Osteocyte (in vitro differentiated cells): Measurements from ENCODE around the gene XYLT1. TPM values are rescaled to one million over a fixed set of nuclear protein-coding genes. Genes with fewer than 3 reads are reported as not detected.

Experiments
- DNase-seq: peaks from one replicate; pipeline ENCODE4 v3.0.0; 2021; ENCODE audit warnings: mixed read lengths; ENCODE audit not compliant: unreplicated experiment; ENCODE audit errors: extremely low spot score
- H3K27ac Mint-ChIP-seq: one replicate; pipeline ENCODE4 v1.8.0; 2021; ENCODE audit warnings: mild to moderate bottlenecking, mixed read lengths; ENCODE audit not compliant: unreplicated experiment
- H3K27me3 Mint-ChIP-seq: one replicate; pipeline ENCODE4 v1.8.0; 2021; ENCODE audit warnings: mixed read lengths; ENCODE audit not compliant: unreplicated experiment
- H3K36me3 Mint-ChIP-seq: one replicate; pipeline ENCODE4 v1.8.0; 2021; ENCODE audit warnings: mixed read lengths; ENCODE audit not compliant: unreplicated experiment
- H3K4me1 Mint-ChIP-seq: one replicate; pipeline ENCODE4 v1.8.0; 2021; ENCODE audit warnings: mixed read lengths; ENCODE audit not compliant: unreplicated experiment
- H3K4me3 Mint-ChIP-seq: one replicate; pipeline ENCODE4 v1.8.0; 2021; ENCODE audit warnings: mild to moderate bottlenecking, moderate library complexity, mixed read lengths; ENCODE audit not compliant: unreplicated experiment
- H3K9me3 Mint-ChIP-seq: one replicate; pipeline ENCODE4 v1.8.0; 2021; ENCODE audit warnings: mixed read lengths; ENCODE audit not compliant: unreplicated experiment
- CTCF ChIP-seq: fragments of 200-600 bp; sonication (generic); IDR thresholded peaks from 2 replicates; pipeline ENCODE4 v1.5.0; 2021; ENCODE audit warnings: antibody characterized with exemption, mild to moderate bottlenecking, moderate library complexity
- total RNA-seq: library from RNA; stranded (reverse); gene quantifications from 2 replicates; pipeline ENCODE4 v1.2.1, GENCODE V29; 2021

Gene XYLT1
- total RNA-seq, 1 donor from 2014 or later = 11.1 TPM

DNA sequence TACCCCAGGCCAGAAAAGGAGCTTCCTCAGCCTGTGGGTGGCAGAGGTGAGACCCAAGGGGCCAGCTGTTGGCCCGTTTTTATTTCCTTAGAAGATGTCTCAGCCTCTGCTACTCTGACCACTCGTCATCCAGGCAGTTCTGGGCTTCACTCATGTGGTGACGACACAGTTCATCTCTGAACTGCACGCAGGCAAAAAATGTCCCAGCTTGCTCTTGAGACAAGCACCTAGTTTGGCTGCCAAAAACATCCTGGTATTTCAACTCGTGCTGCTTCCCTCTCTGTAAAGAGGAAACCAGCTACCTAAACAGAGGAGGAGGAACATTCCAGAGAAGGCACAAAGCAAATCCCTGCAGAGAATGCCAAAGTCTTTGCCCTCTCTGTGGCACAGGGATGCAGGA is 125.7 kb downstream of the XYLT1 start:
- no peak for TF ChIP-seq CTCF
- Mint-ChIP-seq H3K4me3 (no peak overlapping the region), H3K27me3 (no peaks in the 10 kb centered on the region), H3K4me1 (peaks cover 3% of the 10 kb centered on the region), H3K9me3 (no peaks in the 10 kb centered on the region), H3K27ac (no peak overlapping the region), H3K36me3 (no peaks in the 10 kb centered on the region)
- no peak for DNase-seq

DNA sequence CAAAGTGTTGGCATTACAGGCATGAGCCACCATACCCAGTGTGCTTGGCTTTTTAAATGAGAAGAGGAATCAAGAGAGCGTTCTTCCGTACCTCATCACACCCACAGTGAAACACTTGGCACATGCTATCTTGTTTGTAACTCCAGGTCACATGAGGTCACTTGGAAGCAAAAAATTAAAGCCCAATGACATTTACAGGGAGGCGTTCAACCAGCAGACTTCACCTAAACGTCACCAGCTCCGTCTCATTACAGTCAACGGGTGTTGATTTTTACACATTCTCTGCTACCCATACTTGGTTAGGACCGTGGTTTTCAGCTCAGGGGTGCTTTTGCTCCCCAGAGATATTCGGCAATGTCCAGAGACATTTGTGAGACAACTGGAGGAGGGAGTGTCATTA is 127.0 kb downstream of the XYLT1 start:
- no peaks in the 10 kb centered on the region for H3K27me3 Mint-ChIP-seq
- peaks cover 3% of the 10 kb centered on the region for H3K4me1 Mint-ChIP-seq
- no peak for TF ChIP-seq CTCF
- no peaks in the 10 kb centered on the region for H3K36me3 Mint-ChIP-seq
- DNase-seq = no peak
- no peak overlapping the region for H3K4me3 Mint-ChIP-seq
- no peak overlapping the region for H3K27ac Mint-ChIP-seq
- H3K9me3 Mint-ChIP-seq = no peaks in the 10 kb centered on the region

DNA sequence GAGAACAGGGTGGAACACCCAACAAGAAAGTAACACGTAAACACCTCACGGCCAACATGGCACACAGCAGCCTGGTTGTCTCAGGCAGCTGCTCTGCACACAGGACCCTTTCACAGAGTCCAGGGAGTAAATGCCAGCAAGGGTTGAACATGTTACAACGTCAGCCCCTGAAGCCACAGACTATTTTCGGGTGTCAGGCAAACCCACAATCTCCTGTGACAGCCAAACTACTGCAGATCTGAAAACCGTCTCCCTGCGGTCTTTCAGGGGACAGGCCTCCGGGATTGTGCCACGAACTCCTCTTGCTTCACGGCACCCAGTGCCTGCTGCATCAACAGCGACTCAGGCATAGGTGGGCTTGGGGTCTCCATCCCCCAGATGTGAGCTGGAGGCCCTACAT is 127.7 kb downstream of the XYLT1 start:
- Mint-ChIP-seq H3K27ac (no peak overlapping the region), H3K27me3 (no peaks in the 10 kb centered on the region), H3K9me3 (no peaks in the 10 kb centered on the region), H3K36me3 (no peaks in the 10 kb centered on the region), H3K4me3 (no peak overlapping the region), H3K4me1 (peaks cover 3% of the 10 kb centered on the region)
- TF ChIP-seq CTCF = no peak
- DNase-seq = no peak

GRCh38 chr16:17342031-17342430 is 128.7 kb downstream of the XYLT1 start:
- no peak for TF ChIP-seq CTCF
- DNase-seq = no peak
- Mint-ChIP-seq H3K4me1 (no peaks in the 10 kb centered on the region), H3K9me3 (no peaks in the 10 kb centered on the region), H3K27me3 (no peaks in the 10 kb centered on the region), H3K36me3 (no peaks in the 10 kb centered on the region), H3K27ac (no peak overlapping the region), H3K4me3 (no peak overlapping the region)

DNA sequence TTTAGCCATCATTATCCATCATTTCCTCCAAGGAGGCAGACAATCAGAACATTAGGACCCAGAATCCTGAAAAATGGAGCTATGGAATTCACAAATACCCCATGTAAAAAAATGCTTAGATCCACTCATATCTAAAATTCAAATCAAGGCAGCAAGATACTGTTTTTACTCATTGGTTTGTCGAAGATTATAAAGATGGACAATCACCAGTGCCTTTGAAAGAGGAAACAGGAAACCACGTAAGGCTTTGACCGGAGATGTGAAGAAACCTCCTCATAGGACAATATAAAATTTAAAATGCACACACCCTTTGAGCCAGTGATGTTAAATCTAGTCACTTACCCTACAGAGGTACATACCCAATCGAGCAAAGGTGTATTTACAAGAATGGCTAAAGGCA is 130.0 kb downstream of the XYLT1 start:
- no peak for DNase-seq
- Mint-ChIP-seq H3K9me3 (no peaks in the 10 kb centered on the region), H3K4me1 (peaks cover 6% of the 10 kb centered on the region), H3K4me3 (no peak overlapping the region), H3K27ac (no peak overlapping the region), H3K36me3 (no peaks in the 10 kb centered on the region), H3K27me3 (no peaks in the 10 kb centered on the region)
- TF ChIP-seq CTCF = no peak
